ENCODE data around the gene TMEM213.

Gene TMEM213, protein sequence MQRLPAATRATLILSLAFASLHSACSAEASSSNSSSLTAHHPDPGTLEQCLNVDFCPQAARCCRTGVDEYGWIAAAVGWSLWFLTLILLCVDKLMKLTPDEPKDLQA

DNA sequence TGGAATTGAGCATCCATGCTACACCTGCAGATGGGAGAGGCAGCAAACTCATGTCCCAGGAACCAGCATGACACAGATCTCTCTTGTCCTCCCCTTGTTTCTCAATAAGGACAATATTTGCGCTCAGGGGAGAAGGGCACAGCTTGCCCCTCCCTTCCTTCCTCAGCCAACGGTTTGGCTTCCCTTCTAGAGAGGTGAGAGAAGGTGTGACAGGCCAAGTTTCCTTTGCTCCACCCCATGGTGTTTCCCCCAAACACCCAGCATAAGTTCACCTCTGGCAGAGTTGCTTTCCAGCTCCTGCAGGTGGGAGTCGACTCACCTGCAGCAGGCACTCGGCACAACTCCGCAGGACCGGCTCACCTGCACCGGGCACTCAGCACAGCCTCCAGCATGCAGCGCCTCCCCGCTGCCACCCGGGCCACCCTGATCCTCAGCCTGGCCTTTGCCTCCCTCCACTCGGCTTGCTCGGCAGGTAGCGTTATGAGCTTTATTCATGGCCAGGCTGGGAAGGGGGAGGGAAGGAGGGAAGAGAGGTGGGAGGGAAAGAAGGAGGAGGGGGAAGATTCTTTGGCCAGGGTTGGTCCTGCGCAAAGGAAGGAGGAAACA, at the start of gene TMEM213, which contains the start of gene ATP6V0A4:
TSS of gene TMEM213 (plus strand) at position 280 of the 606 bp plus-strand sequence. CDS start at position 391, 111 bp downstream.
TSS of gene ATP6V0A4 (minus strand) at position 482 of the 606 bp plus-strand sequence. CDS start 26,949 bp downstream, outside the sequence.
- DNase-seq (ENCODE audit: low read depth), result no peak

DNA sequence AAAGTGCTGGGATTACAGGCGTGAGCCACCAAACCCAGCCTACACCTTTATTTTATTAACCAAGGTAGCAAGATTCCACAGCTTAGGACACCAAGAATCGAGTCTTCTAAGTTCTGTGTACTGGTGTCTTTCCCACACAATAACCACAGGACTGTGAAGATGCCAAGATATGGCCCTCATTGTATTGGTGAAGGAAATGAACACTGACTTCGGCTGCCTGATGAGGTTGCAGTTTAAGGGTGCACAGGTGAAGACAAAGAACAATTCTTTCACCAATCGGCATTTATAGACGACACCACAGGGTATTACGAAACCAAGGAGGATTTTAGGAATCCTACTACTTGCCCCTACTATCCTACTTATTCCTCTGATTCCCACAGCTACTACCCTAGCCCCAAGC, 49.1 kb upstream of the TMEM213 start:
- no peak for DNase-seq (ENCODE audit: low read depth)

DNA sequence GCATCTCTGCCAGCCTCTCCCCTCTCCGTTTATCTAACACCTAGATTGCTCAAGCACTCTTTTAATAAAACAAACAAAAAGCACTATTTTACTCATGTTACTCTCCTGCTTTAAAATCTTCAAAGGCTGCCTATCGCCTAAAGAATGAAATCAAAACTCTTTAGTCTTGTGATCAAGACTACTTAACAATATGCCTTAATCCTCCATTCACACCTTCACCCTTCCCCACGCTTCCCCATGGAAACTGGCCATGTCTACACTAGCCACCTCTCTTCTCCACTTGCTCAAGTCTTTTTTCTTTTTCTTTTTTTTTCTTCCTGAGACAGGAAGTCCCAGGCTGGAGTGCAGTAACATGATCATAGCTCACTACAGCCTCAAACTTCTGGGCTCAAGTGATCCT, 47.8 kb upstream of the TMEM213 start:
- no peak for DNase-seq (ENCODE audit: low read depth)

DNA sequence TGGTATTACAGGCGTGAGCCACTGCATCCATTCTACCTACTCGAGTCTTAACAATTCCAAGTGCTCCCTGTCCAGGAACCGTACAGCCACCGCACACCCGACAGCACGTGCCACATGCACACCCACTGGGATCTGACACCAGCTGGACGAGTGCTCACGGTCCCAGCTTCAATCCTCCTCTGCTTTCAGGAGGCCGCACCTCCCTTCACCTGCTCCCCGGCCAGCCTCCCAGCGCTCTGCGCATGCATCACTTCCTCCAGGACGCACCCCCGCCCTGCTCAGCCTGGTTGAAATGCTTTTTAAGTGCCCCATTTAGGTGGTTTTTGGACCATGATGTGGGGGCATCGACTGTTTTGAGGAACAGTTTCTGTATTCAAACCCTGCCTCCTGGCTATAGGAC, 47.3 kb upstream of the TMEM213 start:
- no peak for DNase-seq (ENCODE audit: low read depth)

DNA sequence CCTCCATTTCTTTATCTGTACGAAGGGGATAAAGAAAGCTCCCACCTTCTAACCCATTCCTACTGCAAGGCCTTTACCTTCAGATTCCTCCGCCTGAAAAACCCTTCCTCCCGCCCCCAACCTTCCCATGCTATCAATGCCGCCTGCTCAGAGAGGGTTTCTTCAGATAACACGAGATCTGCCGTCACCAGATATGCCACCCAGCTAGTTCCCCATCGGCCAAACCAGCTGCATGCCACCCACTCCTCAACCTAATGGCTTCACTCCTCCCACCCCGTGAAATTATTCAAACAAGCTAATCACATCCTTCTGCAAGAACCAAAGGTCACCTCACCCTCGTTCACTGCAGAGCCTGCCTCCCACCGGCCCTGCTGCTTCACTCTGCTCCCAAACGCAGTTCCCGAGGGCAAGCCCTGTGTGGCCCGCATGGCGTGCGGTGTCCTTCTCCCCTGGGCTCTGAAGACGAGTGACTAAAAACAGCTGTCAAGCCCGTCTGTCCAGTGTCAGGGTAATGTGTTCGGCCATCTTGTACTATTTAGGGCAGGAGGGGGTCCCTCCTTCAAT, 46.8 kb upstream of the TMEM213 start:
- DNase-seq (ENCODE audit: low read depth), result no peak

DNA sequence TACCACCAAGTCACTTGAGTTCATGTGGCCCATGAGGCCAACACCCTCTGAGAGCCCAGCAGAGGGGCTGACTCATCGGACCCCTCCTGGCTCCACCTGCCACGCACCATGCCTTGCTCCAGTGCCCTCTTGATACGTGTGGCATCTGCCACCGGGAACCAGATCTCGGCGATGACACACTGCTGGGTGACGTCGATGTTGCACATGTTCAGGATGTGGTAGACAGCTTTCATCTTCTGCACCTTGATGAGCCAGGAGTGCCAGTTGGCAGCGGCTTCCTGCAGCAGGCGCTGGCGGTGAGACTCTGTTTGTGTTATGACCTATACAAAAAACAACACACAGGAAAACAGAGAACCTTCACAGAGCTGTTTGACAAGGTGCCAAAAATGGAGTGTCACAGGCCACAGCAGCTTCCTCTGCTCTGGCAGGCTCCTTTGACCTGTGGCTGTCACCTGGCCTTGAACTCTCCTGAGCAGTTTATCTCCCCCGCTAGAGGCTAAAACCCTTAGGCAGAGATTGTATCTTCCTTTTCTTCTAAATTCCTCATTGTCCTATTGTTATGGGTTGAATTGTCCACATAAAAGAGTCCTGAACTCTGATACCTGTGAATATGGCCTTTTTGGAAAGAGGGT, 45.2 kb upstream of the TMEM213 start:
- peak; percentile 67 for DNase-seq (ENCODE audit: low read depth)

DNA sequence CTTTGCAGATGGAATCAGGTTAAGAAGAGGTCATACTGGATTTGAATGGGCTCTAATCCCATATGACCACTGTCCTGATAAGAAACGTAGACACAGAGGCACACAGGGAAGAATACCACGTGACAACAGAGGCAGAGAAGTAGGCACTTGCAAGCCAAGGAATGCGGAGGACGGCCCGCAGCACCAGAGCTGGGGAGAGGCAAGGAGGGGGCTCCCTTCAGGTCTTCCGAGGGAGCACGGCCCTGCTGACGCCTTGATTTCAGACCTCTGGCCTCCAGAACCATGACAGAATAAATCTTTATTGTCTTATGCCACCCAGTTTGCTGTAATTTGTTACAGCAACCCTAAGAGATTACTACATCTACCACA, 44.7 kb upstream of the TMEM213 start:
- no peak for DNase-seq (ENCODE audit: low read depth)

DNA sequence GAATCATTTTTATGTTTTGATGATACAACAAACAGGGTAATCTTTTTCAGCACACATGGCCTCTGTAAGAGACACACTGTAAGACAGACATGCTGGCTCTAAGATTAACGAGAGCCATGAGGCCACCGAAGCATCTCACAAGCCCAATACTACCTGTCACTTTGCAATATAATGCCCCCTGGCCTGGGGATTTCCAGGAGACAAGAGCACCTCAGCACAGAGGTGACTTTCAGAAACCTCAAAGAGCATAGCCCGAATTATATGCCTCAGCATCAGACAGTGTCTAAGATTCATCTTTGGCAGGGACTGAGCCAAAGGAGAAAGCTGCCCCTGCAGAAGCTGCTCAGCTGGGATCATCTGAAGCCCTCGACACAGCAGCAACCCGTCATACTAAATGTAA, 44.2 kb upstream of the TMEM213 start:
- DNase-seq (ENCODE audit: low read depth), result no peak

DNA sequence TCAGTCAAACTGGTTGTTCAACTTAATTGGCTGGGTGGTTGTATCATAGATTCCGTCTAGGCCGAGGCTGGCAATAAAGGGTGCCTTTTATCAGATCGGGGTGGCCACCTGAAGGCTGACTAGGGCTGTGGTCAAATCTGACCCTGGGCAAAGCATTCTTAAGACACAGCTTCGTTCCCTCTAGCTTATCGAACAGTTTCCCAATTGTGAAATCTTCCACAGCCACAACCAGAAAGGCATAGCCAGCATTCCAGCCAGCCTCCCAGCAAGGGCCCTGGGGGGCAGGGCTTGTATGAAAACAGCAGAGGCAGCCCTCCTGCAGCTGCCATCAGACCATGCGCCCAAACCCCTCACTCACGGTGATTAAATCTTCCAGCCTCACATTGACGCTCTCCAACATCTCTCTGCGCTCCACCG, 42.5 kb upstream of the TMEM213 start:
- no peak for DNase-seq (ENCODE audit: low read depth)

DNA sequence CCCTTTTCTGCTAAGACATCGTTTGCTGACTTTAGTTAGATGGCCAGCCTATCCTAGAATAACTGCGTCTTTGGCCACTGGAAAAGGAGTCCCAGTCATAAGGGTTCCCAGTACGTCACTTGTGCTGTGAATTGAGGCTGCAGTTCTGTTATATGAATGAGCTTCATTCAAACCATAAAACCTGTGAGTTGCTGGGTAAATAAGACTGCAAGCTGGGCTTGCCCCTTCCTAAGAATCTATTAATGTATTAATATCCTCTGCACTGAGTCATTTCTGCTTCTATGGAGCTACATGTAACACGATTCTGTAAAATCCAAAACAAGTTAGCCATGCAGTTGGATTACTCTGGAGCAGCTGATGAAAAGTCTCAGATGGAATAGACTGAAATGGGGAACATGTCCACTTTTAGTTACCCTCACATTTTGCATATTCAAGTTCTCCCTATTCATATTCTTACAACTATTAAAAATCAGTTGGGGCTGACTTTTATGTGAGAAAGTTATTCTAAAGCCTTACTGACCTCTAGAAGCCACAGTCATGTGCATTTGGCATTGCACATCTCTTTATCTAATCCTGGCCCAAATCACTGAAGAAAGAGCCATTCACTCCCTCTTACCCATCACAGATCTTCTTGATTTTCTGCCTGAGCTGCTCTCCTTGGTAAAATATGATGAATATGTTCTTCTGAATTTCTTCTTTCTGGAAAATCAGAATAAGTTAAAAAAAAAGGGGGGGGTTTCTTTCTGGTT, 41.8 kb upstream of the TMEM213 start:
- DNase-seq (ENCODE audit: low read depth), result no peak

DNA sequence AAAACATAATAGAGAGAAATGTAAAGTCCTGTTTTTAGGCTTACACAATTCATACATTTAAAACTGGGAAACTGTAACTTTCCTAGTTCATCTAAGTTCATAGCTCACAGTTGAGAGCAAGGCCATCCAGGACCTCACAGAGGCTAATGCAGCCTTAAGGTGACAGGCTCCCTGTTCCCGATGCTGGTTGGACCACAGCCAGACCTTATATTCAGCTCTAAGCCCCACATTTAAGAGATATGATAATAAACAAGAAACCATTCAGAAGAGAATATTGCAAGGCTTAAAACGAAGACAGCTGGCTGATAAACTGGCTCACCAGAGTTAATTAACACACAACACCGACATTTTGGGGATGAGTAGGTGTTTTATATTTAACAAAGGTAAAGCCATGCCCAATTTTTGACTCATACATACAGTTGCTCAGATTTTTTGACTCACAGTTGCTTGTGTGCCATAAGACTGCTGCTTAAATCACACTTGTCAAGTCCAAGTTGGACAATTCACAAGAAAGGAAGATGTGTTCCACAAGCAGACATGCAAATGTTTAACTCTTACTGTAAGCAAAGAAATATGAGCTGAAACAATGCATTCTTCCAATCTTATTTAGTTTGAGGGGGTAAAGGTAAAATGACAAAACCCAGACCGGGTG, 41.1 kb upstream of the TMEM213 start:
- no peak for DNase-seq (ENCODE audit: low read depth)

DNA sequence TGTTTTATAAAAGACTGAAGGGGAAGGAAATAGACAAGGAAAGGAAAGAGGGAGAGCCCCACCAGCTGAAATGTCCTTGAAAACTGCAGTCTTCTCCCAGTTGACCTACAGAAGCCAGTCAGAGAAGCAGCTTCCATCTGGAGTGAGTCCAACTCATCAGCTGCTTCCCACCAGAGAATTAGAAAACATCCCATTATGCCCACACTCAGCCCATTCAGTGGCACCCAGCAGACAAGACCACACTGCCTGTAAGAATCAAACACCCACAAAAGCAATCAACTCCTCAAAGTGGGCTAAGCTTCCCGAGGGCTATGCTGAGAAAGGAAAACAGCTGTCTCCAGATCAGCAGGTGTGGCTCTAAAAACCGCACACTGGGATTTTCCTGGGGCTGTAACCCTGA, 29.6 kb upstream of the TMEM213 start:
- no peak for DNase-seq (ENCODE audit: low read depth)

DNA sequence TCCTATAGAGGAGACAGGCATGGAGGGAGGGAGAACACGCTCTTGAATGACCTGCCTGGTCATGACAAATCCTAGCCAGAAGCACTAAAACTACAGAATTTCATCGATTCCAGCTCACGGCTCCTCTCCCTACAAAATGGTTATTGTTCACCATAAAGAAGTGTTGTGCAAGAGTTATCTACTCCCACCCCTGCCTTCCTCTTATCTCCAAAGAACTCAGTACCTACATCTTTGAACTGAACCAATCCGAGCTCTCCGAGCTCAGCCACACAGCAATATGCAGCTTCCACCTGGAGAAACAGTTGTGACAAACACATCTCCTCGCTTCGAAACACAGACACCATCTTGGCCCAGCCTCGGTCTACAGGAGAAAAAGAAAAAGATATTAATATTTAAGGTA, 26.9 kb upstream of the TMEM213 start:
- no peak for DNase-seq (ENCODE audit: low read depth)

DNA sequence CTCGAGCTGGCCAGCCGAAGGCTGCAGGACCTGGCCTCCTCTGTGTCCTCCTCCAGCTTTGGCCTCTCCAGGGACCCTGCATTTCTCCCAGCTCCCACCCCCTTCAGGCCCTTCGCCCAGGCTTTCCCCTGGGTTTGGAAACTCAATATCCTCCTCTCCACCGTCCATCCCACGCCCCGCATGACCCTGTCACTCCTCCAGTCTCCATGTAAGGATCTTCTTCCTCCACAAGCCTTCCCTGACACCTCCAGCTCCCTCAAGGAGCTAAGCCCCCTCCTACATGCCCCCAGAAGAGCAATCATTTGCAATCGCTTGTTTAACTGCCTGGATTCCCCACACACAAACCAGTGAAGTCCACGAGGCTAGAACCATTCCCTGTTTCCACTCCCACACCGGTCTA, 24.6 kb upstream of the TMEM213 start:
- DNase-seq (ENCODE audit: low read depth), result no peak

DNA sequence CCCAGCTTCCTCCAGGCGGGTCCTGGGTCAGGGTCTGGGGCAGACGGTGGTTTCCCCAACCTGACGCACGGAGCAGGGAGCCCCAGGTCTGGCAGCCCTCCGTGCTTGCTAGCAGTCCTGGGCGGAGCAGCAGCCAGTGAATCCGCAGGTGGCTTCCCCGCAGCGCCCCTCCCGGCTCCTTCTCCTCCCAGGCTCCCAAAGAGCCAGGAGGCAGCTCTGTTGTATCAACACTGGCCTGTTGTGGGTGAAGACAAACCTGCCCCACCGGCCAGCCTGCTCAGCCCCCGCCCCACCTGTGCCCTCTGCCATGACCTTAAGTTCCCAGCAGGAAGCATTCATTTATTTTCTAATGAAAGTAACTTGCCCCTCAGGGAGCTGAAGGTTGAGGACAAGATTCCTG, 24.0 kb upstream of the TMEM213 start:
- DNase-seq (ENCODE audit: low read depth), result no peak

DNA sequence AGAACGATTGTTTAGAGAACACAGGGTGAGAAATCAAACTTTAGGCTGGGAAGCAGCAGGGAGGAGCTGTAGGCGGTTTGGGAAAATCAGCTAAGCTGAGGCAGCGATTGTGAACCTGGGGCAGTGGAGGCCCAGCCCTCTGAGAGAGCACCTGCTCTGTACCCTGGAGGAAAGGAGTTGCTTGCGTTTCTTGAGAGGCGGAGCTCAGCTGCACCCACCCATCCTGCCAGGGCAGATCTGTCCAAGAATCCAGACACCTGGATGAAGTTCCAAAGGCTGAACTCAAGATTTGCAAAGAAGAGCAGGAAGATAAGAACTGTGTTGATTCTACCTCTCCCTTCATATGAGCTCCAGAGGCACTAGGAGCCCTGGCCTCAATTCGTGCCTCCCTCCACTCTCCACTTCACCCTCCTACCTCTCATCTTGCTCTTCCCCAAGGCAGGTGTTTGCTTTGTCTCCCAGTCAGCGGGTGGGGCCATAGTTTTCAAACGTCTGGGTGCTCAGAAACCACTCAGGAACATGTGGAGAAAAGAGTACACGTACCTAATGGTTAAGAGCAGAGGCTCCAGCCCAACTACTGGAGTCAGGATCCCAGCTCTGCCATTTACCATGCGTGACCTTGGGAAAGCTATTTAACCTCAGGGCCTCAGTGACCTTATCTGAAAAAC, 21.5 kb upstream of the TMEM213 start:
- DNase-seq (ENCODE audit: low read depth), result no peak

DNA sequence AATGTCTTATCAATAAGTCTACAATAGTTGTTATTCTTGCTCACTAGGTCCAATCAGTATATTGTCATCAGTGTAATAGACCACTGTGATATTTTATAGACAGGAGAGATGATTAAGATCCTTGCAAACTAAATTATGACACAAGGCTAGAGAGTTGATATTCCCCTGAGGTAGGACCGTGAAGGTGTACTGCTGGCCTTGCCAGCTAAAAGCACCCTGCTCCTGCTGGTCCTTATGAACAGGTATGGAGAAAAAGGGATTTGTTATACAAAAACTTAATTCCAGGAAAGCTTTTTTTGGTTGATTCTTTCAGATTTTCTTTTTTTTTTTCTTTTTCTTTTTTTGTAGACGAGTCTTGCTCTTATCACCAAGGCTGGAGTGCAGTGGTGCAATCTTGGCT, 16.8 kb upstream of the TMEM213 start:
- no peak for DNase-seq (ENCODE audit: low read depth)

DNA sequence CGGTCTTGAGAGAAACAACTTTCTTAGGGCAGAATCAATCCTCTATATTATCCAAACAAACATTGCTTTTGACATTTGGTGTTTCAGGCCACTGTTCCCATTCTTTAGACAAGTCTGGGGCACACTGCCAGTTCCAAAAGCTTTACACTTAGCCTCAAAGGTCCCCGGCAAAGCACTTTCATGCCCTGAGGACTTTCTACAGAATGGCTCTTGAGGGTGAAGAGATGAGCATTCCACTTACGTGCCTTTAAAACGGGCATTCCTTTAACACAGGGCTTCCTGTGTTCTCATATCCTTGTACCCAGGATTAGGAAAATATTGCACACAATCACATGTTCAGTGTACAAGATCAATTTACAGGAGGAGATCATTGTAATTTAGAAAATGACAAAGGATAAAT, 13.1 kb upstream of the TMEM213 start:
- no peak for DNase-seq (ENCODE audit: low read depth)

DNA sequence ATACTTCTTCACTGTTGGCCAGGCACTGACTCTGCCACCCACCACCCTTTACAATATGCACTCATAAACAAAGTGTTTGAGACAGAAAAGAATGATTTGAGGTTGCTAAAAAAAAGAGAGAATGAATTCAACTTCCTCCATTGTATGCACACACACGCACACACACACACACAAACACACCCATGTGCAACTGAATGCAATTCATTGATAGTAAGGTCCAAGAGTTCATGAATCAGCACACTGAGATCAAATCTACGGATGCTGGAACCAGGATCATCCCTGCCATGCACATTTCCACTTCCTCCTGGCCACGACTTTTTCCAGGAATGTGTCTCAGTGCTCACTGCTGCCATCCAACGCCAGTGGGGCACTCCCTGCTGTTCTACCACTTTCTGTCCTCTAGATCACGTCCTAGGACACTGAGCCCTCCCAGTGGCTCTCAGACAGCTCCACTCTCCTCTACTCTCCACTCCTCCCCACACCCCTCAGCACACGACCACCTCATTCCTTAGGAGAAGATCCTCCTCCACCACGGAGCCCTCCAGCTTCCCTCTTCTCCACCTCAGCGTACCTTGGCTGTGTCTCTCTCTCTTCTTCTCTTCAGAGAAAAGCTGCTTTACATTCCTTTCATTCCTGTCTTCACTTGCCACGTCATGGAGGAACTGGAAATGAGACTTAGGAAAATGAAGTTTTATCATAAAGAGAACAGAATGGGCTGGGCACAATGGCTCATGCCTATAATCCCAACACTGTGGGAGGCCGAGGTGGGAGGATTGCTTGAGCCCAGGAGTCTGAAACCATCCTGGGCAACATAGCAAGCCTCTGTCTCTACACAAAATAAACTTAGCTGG, 12.0 kb upstream of the TMEM213 start:
- DNase-seq (ENCODE audit: low read depth), result no peak

DNA sequence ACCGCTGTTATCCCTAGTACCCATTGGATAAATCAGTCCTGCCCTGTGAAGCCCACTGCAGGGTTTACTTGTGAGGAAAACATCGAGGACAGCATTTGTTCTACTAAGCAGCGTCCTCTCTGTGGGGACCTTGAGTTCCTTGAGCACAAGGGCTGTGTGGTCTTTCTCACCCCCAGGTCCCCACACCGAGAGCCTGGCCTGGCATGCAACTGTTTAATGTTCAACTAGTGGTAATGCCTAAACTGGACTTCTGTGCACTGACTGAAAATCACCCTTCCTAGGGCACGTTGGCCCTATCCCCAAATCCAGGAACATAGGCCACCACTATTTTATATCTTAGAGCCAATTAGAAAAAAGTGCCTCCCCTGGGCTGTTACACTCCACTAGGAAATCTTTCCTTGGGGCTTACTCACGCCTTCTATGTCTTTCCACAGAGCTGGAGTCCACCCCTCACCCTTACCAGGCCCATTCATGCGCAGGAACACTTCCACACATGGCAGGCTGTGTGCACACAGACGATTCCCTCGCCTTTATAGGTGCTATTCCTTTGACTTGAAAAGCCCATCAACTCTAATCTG, 1.7 kb upstream of the TMEM213 start:
- DNase-seq (ENCODE audit: low read depth), result no peak
